Measurements from ENCODE around the gene SH3PXD2A.

DNA sequence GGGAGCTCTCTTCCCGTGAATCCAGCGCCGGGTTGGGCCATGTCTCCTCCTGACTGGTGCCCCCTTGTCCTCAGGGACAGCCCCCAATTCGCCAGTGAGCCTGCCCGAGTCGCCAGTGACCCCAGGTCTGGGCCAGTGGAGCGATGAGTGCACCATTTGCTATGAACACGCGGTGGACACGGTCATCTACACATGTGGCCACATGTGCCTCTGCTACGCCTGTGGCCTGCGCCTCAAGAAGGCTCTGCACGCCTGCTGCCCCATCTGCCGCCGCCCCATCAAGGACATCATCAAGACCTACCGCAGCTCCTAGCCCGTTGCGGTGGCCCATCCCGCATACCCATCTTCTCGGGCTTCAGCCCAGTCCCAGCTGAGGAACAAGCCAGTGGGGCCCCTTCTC, 265.3 kb downstream of the SH3PXD2A start:
- no peak for TF ChIP-seq EZH2 (IDR thresholded peaks at IDR 0.05; ENCODE audit: borderline replicate concordance, insufficient read depth, low read depth, low read length, poor library complexity, severe bottlenecking)
- TF ChIP-seq, protein P1, sequence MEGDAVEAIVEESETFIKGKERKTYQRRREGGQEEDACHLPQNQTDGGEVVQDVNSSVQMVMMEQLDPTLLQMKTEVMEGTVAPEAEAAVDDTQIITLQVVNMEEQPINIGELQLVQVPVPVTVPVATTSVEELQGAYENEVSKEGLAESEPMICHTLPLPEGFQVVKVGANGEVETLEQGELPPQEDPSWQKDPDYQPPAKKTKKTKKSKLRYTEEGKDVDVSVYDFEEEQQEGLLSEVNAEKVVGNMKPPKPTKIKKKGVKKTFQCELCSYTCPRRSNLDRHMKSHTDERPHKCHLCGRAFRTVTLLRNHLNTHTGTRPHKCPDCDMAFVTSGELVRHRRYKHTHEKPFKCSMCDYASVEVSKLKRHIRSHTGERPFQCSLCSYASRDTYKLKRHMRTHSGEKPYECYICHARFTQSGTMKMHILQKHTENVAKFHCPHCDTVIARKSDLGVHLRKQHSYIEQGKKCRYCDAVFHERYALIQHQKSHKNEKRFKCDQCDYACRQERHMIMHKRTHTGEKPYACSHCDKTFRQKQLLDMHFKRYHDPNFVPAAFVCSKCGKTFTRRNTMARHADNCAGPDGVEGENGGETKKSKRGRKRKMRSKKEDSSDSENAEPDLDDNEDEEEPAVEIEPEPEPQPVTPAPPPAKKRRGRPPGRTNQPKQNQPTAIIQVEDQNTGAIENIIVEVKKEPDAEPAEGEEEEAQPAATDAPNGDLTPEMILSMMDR (IDR thresholded peaks at IDR 0.05): no peak
